G401.6 (cell line): Measurements from ENCODE around the gene CAMK2D.
A peak's percentile ranks its signal among the peaks of the same experiment; 100 is the strongest.

ENCODE experiments used
- FAIRE-seq: peaks from 2 replicates; lab custom pipeline; 2012; peaks lifted over from hg19 to GRCh38; lab: Jason Lieb, UNC

CAMK2D gene

DNA sequence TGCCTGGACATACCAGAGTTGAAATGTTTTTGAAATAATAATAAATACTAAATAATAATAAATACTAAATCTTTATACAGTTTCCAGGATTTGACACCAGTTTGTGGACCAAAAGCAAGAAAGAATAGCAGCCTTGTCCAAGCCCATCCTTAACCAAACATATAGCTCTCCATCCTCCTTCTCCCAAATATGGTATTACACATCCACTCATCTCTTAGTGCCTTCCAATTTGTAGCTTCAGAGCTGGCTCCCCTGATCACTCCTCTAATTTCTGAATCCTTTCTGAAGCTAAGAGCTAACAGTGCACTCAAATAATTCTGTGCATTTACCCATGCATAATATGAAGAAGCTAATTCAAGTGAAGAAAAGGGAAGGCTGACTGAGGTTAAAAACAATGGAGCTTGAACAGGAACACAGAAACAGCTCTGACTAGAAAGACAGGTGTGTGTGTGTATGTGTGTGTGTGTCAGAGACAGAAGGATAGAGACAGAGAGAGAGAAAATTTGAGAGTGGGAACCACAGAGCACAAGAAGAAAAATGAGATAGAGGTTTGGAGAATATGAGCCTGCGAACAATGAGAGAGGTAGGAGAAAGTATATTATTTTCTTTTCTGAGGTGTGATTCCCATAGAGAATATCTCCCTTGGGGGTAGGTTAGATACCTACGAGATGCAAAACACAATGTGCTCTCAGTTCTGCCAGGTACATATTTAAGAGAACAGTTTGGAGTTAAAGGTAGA, 123.5 kb downstream of the CAMK2D start:
- FAIRE-seq, result no peak

- FAIRE-seq, result no peak
Observed at GRCh38 chr4:113637363-113637762, 124.2 kb downstream of the CAMK2D start.

DNA sequence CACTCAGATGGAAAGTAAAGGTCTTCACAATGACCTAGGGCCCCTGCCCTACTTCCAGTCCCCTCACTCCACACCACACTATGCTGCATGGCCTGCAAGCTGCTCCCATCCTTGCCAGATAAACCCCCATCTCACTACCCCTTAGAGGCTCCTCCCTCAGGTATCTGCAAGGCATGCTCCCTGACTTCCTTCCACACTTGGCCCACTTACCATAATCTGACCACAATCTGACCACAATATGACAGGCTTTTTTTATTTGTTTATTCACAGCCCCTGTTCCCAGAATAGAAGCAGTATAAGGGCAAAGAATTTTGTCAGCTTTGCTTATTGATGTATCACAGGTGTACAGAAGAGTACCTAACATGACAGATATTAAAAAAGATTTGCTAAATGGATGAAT, 124.7 kb downstream of the CAMK2D start:
- FAIRE-seq, result no peak

GRCh38 chr4:113636438-113636818, 125.1 kb downstream of the CAMK2D start:
- no peak for FAIRE-seq

DNA sequence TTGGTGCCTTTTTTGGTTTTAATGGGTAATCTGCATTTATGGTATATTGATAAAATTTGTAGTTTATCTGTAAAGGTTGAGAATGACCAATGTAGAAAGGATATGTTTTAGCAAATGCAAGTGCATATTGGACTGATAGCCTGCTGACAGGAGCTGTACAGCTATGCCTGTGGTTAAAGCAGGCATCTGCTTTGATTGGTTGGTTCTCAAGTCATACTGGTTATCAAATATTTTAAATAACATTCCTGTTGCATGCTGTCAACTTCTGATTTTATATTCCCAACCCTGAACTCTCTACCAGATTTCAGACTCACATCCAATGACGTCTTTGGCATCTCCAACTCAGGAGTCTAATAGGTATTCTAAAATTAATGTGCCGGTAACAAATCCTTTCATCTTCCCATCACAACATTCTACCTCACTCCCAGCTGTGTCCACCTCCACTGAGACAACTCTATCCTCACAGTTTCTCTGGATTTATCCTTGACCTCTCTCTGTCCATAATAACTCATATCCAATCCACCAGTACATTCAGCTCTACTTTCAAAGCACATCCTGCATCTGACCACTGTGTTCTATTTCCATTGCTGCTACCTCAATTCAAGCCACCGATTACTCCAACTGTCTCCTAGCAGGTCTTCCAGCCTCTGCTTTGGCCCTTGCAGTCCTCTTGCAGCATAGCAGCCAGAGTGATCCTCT, 125.7 kb downstream of the CAMK2D start:
- FAIRE-seq, result no peak

DNA sequence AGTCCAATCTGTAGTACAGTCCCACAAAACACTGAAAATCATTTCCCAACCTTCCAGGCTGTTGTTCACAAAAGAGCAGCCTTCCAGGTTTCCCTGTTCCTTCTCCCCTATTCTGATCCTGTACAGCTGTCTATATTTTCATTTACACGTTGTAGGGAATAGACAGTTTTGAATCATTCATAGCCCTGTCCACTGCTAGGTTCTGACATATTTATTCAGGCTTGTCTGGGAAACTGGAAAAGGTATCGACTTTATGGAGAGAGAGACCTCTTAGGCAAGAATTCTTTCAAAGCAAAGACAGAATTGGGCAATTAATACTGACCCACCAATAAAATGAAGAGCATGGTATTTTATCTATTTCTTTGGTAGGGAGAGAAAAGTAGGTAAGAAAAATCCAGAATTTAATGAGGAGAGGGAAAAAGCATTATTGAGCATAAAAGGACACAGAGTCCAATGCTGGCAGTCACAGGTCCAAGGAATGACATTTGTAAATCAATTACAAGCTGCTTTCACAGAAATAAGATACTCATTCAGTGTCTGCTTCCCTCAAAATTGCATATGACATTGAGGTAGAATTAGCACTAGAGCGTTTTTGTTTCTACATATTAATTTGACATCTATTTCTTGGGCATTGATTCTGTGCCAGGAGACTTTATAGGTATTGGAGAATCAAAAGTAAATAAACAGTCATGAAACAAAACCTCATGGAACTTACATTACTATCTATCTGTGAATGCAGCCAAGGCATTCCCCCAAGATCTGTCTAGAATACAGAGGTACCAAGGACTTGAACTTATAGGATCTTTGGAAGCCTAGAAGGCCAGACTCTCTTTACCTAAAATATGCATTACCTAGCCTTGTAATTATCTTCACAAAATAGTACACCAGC, 127.2 kb downstream of the CAMK2D start:
- FAIRE-seq, result no peak

DNA sequence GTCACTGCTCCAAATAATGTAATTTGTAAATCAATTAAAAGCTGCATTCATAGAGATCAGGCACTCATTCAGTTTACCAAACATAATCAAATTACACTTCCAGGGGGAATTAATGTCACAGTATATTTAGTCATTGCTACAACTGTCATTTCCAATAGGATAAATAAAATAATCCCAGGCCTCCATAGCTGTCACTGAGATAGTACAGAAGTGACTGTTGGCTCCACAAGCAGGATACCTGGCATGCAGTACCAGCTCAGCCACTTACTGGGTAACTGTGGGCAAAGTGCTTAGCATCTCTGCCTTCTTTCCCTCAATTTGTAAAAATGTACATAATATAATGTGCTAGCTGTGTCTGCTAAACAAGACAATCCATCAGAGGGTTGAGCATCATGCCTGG, 128.1 kb downstream of the CAMK2D start:
- no peak for FAIRE-seq

DNA sequence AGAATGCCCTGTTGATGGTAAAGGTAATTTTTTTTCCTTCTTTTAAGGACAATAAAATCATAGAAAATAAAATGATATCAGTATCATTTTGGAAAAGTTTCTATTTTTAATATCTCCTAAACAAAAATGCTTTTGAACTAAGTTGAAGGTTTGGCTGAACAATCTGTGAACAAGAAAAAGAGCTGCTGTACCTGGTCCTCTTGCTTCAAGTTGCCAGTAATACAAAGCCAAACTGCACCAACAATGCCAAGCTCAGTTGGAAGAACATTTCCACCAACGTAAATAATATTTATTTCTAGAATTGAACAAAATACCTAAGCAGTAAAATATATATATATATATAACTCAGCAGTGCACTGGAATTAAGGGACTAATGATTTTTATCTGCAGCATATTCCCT, 132.8 kb downstream of the CAMK2D start:
- FAIRE-seq, result no peak

GRCh38 chr4:113627321-113627720, 134.2 kb downstream of the CAMK2D start:
- no peak for FAIRE-seq

- no peak for FAIRE-seq
Observed at GRCh38 chr4:113625902-113626301, 135.6 kb downstream of the CAMK2D start.

GRCh38 chr4:113623274-113623894, 138.2 kb downstream of the CAMK2D start:
- FAIRE-seq, result no peak

DNA sequence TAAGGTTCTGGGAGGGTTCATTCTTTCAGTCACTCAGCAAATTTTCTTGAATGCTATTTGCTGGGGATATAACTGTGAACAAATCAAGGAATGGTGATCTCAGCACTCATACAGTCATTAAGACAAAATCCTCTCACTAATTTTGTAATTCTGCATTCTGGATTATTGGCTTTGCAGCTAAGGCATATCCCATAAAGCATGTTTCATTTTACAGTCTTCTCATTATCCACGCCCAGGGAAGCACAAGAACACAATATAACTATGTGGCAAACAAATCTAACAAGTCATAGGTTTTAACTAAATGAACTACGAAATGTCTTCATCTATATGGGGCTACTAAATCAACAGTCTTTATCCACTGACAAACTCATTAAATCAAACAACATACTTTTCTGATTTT, 139.9 kb downstream of the CAMK2D start:
- no peak for FAIRE-seq

DNA sequence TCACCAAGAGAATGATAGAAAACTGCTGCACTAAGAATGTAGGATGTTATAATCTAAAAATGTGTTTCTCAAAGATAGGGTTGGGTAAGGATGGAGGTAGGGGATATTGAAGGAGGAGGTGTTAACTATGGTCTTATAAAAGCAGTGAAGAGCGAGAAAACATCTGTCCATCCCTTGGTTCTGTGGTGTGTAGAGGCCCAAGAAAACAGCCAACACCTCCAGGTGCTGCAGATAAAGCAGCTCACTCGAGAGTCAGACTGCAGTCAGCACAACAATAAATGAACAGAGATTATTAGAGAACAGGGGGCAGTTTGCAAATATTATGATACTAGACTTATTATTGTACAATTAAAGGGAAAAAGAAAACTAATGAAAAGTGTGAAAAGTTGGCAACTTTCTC, 141.5 kb downstream of the CAMK2D start:
- no peak for FAIRE-seq

DNA sequence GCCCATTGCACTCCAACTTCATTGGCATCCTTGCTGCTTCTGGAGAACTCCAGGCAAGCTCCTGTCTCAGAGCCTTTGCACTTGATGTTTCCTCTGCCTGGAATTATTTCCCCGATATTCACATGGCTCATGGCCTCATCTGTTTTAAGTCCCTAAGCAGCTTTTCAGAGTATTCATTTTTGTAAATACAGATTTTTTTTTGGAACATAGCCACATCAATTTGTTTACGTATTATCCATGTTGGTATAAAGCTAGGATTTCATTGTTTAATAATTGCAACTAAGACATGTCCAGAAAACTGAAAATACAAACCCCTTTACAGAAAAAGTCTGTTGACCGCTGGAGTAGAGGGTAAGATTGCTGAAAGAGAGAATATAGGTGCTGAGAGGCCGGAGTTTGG, 142.0 kb downstream of the CAMK2D start:
- FAIRE-seq, result no peak

DNA sequence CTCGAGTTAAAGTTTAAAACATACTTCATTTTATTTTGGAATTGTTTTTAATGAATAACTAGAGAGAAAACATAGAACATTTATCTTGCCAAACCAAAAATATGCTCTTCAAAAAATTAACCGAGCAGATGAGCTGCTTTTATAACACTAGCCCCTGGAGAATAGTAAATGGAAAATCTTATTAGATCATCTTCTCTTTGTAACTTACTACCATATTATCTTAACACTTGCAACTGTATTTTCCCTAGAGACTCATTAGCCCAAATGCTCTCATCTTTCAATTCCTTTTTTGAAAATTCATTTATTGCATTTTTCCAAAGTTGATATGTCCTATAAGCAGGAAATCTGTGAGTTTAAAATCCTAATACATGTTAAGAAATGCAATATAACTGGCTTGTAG, 143.3 kb downstream of the CAMK2D start:
- FAIRE-seq, result no peak

GRCh38 chr4:113617195-113617594, 144.3 kb downstream of the CAMK2D start:
- FAIRE-seq, result no peak

DNA sequence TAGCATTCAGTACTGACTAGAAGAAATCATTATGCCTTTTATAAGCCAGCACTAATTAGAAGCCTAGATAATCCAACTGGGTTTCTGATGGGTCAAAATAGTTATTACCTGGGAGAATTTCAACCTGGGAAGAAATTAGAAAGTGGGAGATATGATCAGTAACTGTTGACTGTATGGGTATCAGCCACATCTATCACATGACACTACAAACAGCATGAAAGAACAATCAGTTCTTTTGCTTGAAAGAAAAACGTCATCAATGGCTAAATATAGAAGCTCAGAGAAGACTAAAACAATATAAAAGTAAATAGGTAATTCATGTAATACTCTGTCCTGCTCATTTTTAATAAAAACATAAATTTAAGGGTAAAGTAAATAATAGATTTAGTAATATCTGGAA, 145.1 kb downstream of the CAMK2D start:
- no peak for FAIRE-seq

DNA sequence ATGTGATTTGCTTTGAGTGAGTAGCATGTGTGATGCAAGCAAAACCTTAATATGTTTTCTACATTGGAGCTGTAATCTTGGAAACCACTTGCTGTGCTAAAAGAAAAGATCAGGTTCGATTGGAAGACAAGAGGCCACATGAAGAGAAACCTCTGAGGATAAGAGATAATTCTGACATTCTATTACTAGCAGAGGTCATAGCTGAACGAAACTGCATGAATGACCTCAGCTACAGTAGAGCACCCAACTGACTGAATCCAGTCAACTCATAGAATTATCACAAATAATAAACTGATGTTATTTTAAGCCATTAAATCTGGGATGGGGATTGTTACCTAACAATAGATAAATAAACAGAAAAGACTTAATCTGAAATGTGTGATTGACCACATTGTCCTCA, 147.1 kb downstream of the CAMK2D start:
- no peak for FAIRE-seq

DNA sequence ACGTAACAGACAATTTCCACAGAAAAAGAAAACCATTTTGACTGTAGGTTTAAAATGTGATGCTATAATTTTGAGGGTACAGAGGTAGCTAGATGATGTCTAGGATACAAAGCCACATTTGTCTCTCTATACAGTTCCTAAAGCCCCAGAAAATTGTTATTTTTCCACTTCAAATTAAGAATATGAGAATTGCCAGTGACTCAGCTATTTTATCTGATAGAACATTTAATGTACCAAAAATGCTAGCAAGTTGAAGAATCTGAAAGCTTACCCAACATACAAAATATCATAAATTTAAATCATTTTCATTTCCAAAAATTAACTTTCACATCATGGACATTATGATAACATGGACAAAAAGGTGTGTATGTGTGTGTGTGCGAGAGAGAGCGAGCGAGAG, 148.0 kb downstream of the CAMK2D start:
- FAIRE-seq, result peak; percentile 41

DNA sequence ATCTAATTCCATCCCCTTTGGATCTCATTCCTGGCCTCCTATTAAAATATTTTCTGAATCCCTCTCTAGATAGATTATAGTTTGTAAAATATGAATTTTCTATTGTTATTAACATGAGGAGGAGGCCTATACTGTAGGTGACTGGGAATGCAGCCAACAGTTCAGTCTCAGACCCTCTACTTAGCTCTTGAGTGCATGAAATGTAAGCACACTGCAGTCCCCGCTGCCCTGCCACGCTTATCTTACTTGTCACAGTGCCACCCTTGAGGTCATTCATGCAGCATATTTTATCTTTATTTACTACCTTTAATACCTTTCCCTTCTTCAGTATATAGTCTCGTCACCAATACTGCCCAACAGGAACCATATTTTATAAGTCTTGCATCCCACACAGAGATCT, 151.0 kb downstream of the CAMK2D start:
- no peak for FAIRE-seq

DNA sequence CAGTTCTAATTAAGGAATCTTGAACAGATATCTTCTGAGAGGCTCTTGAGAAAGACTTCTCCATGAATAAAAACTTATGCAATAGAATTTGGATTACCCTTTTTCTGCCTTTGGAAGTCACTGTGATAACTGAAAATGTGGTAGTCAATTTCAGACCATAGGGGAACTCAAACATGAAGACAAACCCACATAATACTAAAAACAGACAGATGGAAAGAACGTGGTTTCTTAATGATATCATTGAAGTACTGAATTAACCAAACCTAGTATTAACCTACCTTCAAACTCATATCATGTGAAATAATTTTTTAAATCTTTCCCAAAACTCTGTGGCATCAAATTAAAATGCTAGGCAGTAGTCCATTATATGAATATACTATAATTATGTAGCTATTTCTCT, 153.5 kb downstream of the CAMK2D start:
- FAIRE-seq, result no peak

DNA sequence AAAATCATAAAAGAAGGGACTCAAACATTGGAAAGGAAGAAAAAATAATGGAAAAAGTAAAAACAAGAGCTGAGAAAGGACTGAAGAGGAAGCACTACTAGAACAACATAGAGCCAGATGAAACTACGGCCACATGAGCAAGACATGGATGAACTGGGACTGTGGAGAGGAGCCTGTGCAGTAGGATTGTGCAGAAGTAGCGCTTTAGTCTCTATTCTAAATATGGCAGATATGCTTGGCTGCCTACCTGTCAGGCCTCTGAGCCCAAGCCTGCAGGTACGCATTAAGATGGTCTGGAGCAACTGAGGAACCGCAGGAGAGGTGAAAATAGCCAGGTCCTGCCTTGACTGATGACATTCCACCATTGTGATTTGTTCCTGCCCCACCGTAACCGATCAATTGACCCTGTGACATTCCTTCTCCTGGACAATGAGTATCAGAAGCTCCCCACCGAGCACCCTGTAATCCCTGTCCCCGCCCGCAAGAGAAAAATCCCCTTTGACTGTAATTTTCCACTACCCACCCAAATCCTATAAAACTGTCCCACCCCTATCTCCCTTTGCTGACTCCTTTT, 154.3 kb downstream of the CAMK2D start:
- no peak for FAIRE-seq
